ENCODE data around the gene ATP8A2. TPM values are rescaled to one million over a fixed set of nuclear protein-coding genes. Genes with fewer than 3 reads are reported as not detected.

ATP8A2 gene
- total and polyA plus RNA-seq, 2 of the 4 experiments (the other 2 are of a cell fraction), result 0.02 to 0.18 TPM

DNA sequence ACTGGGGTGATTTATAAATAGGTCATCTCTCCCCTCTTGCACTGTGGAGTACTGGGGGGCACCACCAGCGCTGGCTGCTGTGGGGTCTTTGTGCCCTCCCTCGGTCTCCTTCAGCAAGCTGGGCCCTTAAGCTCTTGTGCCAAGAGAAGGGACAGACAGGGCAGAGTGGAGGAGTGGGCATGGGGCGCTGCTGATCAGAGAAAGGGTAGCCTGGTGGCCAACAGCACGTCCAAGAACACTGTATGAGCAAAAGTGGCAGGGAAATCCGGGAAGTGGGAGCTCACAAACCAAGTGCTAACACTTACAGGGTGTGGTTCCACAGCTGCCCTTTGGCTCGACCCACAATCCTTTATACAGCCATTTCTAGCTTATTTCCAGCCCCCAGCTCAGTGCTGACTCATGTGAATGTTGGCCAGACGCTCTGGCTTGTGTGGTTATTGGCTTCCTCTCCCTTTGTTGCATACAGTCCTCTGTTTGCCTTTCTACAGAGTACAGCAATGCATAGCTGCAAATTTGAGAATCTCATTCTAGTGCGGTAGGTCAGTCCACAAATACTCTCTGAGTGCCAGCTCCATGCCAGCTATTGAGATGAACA lies 381.3 kb downstream of the ATP8A2 start:
- Histone ChIP-seq H3K4ac (ENCODE audit: low read depth, low read length) (no peak overlapping the region), H3K14ac (replicated peaks; ENCODE audit: low read depth, low read length) (no peak overlapping the region), H3K27me3 (ENCODE audit: control insufficient read depth, insufficient read depth, low read length) (no peaks in the 10 kb centered on the region), H4K91ac (ENCODE audit: insufficient read depth, low read depth, low read length) (no peak overlapping the region), H2AK5ac (ENCODE audit: low read depth, low read length) (no peak overlapping the region), H3K27ac (ENCODE audit: insufficient read depth, low read length) (no peak overlapping the region), H3K36me3 (ENCODE audit: control insufficient read depth, insufficient read depth, low read length) (no peaks in the 10 kb centered on the region), H3K18ac (ENCODE audit: low read depth, low read length) (no peak overlapping the region), H3K23ac (ENCODE audit: low read depth, low read length) (no peak overlapping the region), H3K79me1 (ENCODE audit: low read depth in 1 of 2, low read length in 2 of 2) (no peaks in the 10 kb centered on the region), H3K9me1 (ENCODE audit: insufficient read depth, low read length) (no peaks in the 10 kb centered on the region), H3K56ac (ENCODE audit: extremely low read depth, insufficient read depth, low read length) (no peak overlapping the region), H2BK15ac (ENCODE audit: low read depth, low read length) (no peak overlapping the region), H3K4me2 (ENCODE audit: low read depth, low read length) (no peak overlapping the region), H2AK9ac (replicated peaks; ENCODE audit: low read depth, low read length, poor library complexity) (no peak overlapping the region), H3K4me3 (ENCODE audit: insufficient read depth, low read depth, low read length) (no peak overlapping the region), H2BK120ac (ENCODE audit: low read depth, low read length) (no peak overlapping the region), H3K9me3 (ENCODE audit: control insufficient read depth, insufficient read depth, low read length) (no peaks in the 10 kb centered on the region; the same call in 1 of the 2 replicates), H4K20me1 (ENCODE audit: insufficient read depth, low read length) (no peaks in the 10 kb centered on the region), H4K8ac (ENCODE audit: low read depth in 2 of 2, low read length in 2 of 2) (no peak overlapping the region), H3K4me1 (ENCODE audit: control insufficient read depth, insufficient read depth, low read length) (no peaks in the 10 kb centered on the region), H2AFZ (replicated peaks; ENCODE audit: low read length, poor library complexity) (no peak overlapping the region), H2BK20ac (ENCODE audit: low read depth, low read length) (no peak overlapping the region), H4K5ac (ENCODE audit: low read depth, low read length) (no peak overlapping the region), H2BK5ac (ENCODE audit: low read depth, low read length, poor library complexity, severe bottlenecking) (no peak overlapping the region), H3K9ac (ENCODE audit: low read depth, low read length) (no peak overlapping the region)
- in situ Hi-C loops (cut with MboI; ENCODE audit: low sequenced_read_pairs) (no loop called here), intact Hi-C loops (cut with micrococcal nuclease) (no loop called here), dilution Hi-C loops (cut with HindIII; ENCODE audit: low sequenced_read_pairs, unreplicated experiment) (no loop called here)
- ChIA-PET POLR2A (ENCODE audit: unreplicated experiment) (no interaction called here), CTCF (no interaction called here)
- ATAC-seq (ENCODE audit: low read depth) (peak; percentile 70), DNase-seq (peak; percentile 36)
- BruUV-seq (replicated peaks), result no TSS peak
- no peak for TF ChIP-seq POLR2A (IDR thresholded peaks at IDR 0.05; ENCODE audit: low read depth, low read length)
- TF ChIP-seq NFE2L2 (IDR thresholded peaks at IDR 0.05; ENCODE audit: low read depth, low read length), result no peak
- TF ChIP-seq MAZ (IDR thresholded peaks at IDR 0.05; ENCODE audit: borderline replicate concordance, low read depth, low read length), result no peak
- no peak for TF ChIP-seq RFX5 (IDR thresholded peaks at IDR 0.05; ENCODE audit: low read depth, low read length)
- no peak for TF ChIP-seq RAD21 (IDR thresholded peaks at IDR 0.05; ENCODE audit: low read length)
- no peak for TF ChIP-seq CHD1 (IDR thresholded peaks at IDR 0.05; ENCODE audit: low read depth, low read length)
- no peak for TF ChIP-seq CEBPB (IDR thresholded peaks at IDR 0.05; ENCODE audit: low read depth, low read length)
- TF ChIP-seq, protein P1, sequence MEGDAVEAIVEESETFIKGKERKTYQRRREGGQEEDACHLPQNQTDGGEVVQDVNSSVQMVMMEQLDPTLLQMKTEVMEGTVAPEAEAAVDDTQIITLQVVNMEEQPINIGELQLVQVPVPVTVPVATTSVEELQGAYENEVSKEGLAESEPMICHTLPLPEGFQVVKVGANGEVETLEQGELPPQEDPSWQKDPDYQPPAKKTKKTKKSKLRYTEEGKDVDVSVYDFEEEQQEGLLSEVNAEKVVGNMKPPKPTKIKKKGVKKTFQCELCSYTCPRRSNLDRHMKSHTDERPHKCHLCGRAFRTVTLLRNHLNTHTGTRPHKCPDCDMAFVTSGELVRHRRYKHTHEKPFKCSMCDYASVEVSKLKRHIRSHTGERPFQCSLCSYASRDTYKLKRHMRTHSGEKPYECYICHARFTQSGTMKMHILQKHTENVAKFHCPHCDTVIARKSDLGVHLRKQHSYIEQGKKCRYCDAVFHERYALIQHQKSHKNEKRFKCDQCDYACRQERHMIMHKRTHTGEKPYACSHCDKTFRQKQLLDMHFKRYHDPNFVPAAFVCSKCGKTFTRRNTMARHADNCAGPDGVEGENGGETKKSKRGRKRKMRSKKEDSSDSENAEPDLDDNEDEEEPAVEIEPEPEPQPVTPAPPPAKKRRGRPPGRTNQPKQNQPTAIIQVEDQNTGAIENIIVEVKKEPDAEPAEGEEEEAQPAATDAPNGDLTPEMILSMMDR (conservative IDR thresholded peaks at IDR 0.05; ENCODE audit: low read depth, low read length), result no peak
- no peak for TF ChIP-seq FOS (IDR thresholded peaks at IDR 0.05; ENCODE audit: low read depth, low read length)
- TF ChIP-seq, protein P2, sequence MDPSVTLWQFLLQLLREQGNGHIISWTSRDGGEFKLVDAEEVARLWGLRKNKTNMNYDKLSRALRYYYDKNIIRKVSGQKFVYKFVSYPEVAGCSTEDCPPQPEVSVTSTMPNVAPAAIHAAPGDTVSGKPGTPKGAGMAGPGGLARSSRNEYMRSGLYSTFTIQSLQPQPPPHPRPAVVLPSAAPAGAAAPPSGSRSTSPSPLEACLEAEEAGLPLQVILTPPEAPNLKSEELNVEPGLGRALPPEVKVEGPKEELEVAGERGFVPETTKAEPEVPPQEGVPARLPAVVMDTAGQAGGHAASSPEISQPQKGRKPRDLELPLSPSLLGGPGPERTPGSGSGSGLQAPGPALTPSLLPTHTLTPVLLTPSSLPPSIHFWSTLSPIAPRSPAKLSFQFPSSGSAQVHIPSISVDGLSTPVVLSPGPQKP (IDR thresholded peaks at IDR 0.05; ENCODE audit: borderline replicate concordance, low read depth, low read length), result no peak
- TF ChIP-seq BHLHE40 (IDR thresholded peaks at IDR 0.05; ENCODE audit: low read depth, low read length), result no peak
- no peak for TF ChIP-seq RCOR1 (IDR thresholded peaks at IDR 0.05; ENCODE audit: insufficient replicate concordance, low read length)
- TF ChIP-seq SMC3 (IDR thresholded peaks at IDR 0.05; ENCODE audit: low read depth, low read length), result no peak
- WGBS, 2 experiments (ENCODE audit: extremely low coverage in 2 of 2, insufficient read length in 1 of 2), result 26% methylated on average over 4 of the region's 8 CpGs; no CpG with 5 or more reads in 1 of the 2 experiments
